GM19023 (cell line): ENCODE measurements around the gene TMEM33.

Experiments used
- ATAC-seq: cut with Tn5 transposase; IDR thresholded peaks from one replicate; pipeline ENCODE4 v1.9.1; 2021; ENCODE audit warnings: mild to moderate bottlenecking, moderate library complexity; ENCODE audit not compliant: unreplicated experiment

The TMEM33 gene

GRCh38 chr4:41935652-41936021, 408 bp downstream of the TMEM33 start:
- peak; percentile 26 for ATAC-seq

GRCh38 chr4:41939016-41939626, 3.9 kb downstream of the TMEM33 start:
- ATAC-seq = no peak

GRCh38 chr4:41940834-41941233, 5.6 kb downstream of the TMEM33 start:
- ATAC-seq = no peak

- no peak for ATAC-seq
Measured at GRCh38 chr4:41943506-41943905, 8.3 kb downstream of the TMEM33 start.

GRCh38 chr4:41944089-41944488, 8.9 kb downstream of the TMEM33 start:
- ATAC-seq = no peak

- ATAC-seq = no peak
Measured at GRCh38 chr4:41949531-41949930, 14.3 kb downstream of the TMEM33 start.

GRCh38 chr4:41957634-41958033, 22.4 kb downstream of the TMEM33 start:
- ATAC-seq = no peak

GRCh38 chr4:41963105-41963504, 27.9 kb downstream of the TMEM33 start:
- no peak for ATAC-seq

GRCh38 chr4:41964401-41964800, 29.2 kb downstream of the TMEM33 start:
- ATAC-seq = no peak

- ATAC-seq = no peak
Measured at GRCh38 chr4:41967392-41967791, 32.2 kb downstream of the TMEM33 start.

GRCh38 chr4:41969671-41970070, 34.4 kb downstream of the TMEM33 start:
- no peak for ATAC-seq

GRCh38 chr4:41975341-41975740, 40.1 kb downstream of the TMEM33 start:
- no peak for ATAC-seq

- no peak for ATAC-seq
Measured at GRCh38 chr4:41976775-41977516, 41.7 kb downstream of the TMEM33 start.

GRCh38 chr4:41977709-41978108, 42.5 kb downstream of the TMEM33 start:
- ATAC-seq = no peak

GRCh38 chr4:41981456-41981855, 46.2 kb downstream of the TMEM33 start, which contains the start of gene DCAF4L1:
Gene DCAF4L1 (plus strand): TSS chr4:41981756. CDS start chr4:41981793, 37 bp downstream.
- ATAC-seq = no peak

GRCh38 chr4:41982716-41983115, 47.5 kb downstream of the TMEM33 start:
- ATAC-seq = no peak

GRCh38 chr4:41985151-41985550, 49.9 kb downstream of the TMEM33 start:
- no peak for ATAC-seq

GRCh38 chr4:41989994-41990364, 54.8 kb downstream of the TMEM33 start:
- peak; percentile 24 for ATAC-seq

GRCh38 chr4:41990365-41991111, 55.3 kb downstream of the TMEM33 start, which contains the start of gene SLC30A9:
Gene SLC30A9 (plus strand): TSS chr4:41990530. CDS start chr4:41990652, 122 bp downstream.
- ATAC-seq = peak; percentile 99

- ATAC-seq = no peak
Measured at GRCh38 chr4:41991916-41992767, 56.9 kb downstream of the TMEM33 start.
